ENCODE data around the gene COTL1.

COTL1 gene

DNA sequence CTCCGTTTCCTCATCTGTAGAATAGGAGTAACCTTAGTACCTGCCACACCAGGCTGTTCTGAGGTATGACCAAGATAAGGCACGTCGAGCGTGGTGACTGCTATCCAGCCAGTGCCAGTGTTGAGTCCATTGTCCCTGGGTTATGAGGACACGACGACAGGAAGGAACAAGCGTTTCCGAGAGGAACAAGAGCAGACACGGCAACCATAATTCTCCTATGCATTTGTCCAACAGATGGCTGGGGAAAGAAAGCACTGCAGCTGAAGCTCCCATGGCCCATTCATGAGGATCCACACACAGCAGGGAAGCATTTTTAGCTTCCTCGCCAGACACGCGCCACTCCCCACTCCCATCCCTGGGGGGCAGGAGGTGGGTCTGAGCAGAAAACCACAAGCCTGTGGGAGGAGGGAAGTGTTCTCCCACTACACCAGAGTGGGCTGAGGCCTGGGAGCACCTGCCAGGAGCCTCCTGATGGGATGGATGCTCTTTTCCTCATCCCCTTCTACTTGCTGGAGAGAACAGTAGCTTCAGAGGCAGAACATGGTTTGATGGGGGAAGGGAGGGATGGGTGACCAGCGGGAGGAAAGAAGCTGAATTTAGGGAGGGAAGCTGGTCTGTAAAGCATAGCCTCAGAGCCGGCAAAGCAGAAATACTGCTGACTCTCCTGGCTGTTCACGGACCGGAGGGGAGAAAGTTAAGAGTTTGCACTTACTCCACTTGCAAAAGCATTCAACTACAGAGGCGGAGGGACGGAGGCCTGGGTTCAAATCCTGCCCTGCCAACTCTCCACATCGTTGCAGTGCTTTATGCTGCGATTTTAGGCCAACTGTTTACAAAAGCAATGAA is 2.7 kb downstream of the COTL1 start:
- DNase-seq (ENCODE audit: low read depth in 1 of 2, low spot score in 1 of 2), result no peak

DNA sequence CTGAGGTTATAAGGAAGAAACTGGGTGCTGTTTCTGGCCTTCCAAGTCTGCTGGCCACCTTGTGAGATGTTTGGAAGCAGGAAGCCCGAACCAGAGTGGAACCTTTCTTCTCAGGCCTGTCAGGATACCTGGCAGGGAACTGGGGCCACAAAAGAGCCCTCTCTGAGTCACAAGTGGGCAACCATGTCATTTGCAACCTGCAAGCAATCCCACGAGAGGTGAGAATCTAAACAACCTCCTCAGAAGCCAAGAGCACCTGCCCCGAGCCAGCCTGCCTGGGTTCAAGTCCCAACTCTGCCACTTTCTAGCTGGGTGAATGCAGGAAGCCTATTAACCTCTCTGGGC is 3.3 kb downstream of the COTL1 start:
- no peak for DNase-seq (ENCODE audit: low read depth in 1 of 2, low spot score in 1 of 2)

GRCh38 chr16:84614073-84614459 is 3.8 kb downstream of the COTL1 start:
- DNase-seq (ENCODE audit: low read depth in 1 of 2, low spot score in 1 of 2), result no peak

DNA sequence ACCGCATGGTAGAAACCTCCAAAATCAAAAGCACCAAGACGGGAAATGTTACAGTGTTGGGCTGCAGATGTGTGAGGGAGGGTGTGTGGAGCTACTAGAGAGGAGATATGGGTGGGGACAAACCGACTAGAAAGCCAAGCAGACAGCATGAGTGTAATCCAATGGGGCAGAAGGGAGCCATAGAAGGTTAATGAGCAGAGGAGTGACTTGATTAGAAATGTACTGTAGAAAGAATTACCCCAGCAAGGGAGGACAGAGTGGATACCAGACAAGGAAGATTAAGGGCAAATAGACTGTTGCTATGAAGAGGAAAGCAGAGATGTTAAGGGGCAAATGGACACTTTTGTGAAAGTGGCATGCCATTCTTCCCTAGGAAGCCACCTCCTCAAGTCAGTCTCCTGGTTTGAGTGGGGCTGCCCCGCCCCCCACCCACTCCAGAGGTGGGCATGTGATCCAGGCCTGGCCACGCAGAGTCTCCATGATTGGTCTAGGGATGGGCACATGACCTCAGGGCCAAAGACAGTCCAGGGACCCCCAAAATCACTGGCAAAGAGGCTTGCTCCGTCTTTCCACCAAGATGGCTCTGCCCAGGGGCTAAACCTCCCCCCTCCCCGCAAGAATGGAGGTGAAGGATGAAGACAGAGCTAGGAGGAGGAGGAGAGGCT is 4.3 kb downstream of the COTL1 start:
- DNase-seq (ENCODE audit: low read depth in 1 of 2, low spot score in 1 of 2), result no peak

DNA sequence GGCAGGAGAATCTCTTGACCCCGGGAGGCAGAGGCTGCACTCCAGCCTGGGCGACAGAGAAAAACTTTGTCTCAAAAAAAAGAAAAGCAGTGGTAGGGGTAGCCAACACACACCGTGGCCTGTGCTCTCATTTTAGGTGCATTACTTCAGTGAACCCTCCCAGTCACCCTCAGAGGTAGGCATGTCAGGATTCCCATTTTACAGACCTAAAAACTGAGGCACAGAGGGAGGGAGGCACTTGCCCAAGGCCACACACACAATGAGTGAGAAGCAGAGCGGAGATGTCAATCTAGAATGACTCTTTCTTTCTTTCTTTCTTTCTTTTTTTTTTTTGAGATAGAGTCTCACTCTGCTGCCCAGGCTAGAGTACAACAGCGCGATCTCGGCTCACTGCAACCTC is 5.2 kb downstream of the COTL1 start:
- no peak for DNase-seq (ENCODE audit: low read depth in 1 of 2, low spot score in 1 of 2)

GRCh38 chr16:84611041-84611440 is 6.8 kb downstream of the COTL1 start:
- DNase-seq (ENCODE audit: low read depth in 1 of 2, low spot score in 1 of 2), result no peak

DNA sequence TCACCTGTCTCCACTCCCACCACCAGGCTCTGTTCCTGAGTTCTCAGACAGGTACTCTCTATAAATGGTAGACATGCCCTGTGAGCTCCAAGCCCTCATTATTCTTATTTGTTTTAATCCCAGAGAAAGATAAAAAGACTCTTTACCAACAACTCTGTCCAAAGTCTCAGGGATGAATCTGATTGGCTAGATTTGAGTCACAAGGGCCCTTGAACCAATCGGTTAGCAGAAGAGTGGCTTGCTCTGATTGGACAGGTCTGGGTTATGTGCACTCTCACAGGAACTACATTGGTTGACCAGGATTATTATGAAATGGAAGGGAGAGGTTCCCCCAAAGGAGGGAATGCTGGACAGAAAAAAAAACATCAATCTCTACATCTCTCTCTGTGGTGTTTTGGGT is 7.5 kb downstream of the COTL1 start:
- no peak for DNase-seq (ENCODE audit: low read depth in 1 of 2, low spot score in 1 of 2)

DNA sequence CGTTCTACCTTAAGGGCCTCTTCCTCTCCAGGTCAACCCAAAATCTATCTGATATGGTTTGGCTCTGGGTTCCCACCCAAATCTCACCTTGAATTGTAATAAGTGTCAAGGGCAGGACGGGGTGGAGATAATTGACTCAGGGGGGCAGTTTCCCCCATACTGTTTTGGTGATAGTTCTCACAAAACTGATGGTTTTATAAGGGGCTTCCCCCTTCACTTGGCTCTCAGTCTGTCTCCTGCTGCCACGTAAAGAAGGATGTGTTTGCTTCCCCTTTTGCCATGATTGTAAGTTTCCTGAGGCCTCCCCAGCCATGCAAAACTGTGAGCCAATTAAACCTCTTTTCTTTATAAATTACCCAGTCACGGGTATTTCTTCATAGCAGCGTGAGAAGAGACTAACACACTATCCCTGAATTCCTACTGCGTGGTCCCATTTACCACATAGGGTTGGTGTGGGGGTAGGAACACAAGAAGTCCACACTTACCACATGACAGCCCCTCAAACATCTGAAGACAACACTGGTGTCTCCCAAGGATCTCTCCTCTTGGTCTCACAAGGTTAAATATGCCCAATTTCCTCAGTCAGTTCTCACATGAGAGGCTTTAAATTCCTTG is 8.2 kb downstream of the COTL1 start:
- DNase-seq (ENCODE audit: low read depth in 1 of 2, low spot score in 1 of 2), result no peak

- DNase-seq (ENCODE audit: low read depth in 1 of 2, low spot score in 1 of 2), result no peak
Measured at GRCh38 chr16:84608282-84608681, 9.6 kb downstream of the COTL1 start.

GRCh38 chr16:84607694-84608093 is 10.2 kb downstream of the COTL1 start:
- DNase-seq (ENCODE audit: low read depth in 1 of 2, low spot score in 1 of 2), result no peak

GRCh38 chr16:84607061-84607460 is 10.8 kb downstream of the COTL1 start:
- DNase-seq (ENCODE audit: low read depth in 1 of 2, low spot score in 1 of 2), result no peak

GRCh38 chr16:84606081-84606875 is 11.6 kb downstream of the COTL1 start:
- DNase-seq (ENCODE audit: low read depth in 1 of 2, low spot score in 1 of 2), result no peak

GRCh38 chr16:84605339-84605848 is 12.5 kb downstream of the COTL1 start:
- DNase-seq (ENCODE audit: low read depth in 1 of 2, low spot score in 1 of 2), result no peak

DNA sequence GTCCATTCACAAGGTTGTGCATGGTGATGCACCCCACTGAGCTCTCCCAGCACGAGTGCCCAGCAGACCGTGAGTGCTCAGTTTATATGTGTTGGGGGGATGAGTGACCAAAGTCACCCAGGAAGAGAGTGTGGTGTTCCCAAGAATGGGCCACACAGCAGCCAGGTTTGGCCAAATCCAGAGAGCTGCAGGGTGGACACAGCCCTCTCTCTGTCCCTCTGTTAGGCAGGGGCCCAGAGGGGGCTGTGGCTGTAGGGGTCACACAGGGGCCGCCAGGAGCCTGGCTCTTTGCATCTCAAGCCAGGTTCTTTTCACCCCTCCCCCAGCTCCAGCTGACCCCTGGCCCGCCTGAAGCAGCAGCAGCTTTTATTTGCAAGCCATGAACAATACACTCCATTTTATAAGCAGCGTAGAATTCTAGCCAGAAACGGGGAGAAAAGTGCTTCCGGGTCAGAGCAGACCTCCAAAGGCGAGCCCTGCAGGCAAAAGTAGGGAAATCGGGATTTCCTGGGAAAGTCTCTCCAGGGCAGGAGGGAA is 13.3 kb downstream of the COTL1 start:
- DNase-seq (ENCODE audit: low read depth in 1 of 2, low spot score in 1 of 2), result no peak

- no peak for DNase-seq (ENCODE audit: low read depth in 1 of 2, low spot score in 1 of 2)
Measured at GRCh38 chr16:84603940-84604339, 13.9 kb downstream of the COTL1 start.

DNA sequence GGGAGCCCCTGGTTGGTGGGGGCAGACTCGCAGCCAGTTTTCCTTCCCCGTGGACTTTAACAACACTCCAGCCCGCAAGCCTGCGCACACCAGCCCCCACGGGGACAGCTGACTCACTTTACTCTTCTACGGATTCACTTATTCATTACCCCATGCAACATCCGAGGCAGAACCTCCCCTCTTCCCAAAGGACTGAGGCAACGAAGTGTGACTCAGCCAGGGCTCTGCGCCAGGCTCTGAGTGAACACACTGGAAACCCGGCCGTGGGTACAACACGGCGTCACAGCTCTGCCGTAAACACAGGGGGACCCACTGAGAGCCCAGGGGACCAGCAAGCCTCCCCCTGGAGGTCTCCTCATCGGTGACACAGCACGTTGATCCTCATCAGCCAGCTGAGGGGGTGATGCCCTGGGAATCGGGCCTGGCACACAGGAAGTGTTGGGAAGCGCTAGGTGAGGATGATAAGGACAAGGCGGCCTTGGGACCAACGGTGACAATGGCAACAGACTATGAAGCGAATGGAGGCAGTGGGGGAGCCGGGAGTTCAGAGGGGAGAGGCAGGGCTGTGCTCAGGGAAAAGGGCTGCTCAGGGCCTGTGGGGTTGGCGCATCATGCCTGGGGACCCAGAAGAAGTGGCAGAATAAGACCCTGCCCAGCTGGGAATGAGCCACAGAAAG is 14.6 kb downstream of the COTL1 start:
- peak in 1 of 2 donors; percentile 28 for DNase-seq (ENCODE audit: low read depth in 1 of 2, low spot score in 1 of 2)

DNA sequence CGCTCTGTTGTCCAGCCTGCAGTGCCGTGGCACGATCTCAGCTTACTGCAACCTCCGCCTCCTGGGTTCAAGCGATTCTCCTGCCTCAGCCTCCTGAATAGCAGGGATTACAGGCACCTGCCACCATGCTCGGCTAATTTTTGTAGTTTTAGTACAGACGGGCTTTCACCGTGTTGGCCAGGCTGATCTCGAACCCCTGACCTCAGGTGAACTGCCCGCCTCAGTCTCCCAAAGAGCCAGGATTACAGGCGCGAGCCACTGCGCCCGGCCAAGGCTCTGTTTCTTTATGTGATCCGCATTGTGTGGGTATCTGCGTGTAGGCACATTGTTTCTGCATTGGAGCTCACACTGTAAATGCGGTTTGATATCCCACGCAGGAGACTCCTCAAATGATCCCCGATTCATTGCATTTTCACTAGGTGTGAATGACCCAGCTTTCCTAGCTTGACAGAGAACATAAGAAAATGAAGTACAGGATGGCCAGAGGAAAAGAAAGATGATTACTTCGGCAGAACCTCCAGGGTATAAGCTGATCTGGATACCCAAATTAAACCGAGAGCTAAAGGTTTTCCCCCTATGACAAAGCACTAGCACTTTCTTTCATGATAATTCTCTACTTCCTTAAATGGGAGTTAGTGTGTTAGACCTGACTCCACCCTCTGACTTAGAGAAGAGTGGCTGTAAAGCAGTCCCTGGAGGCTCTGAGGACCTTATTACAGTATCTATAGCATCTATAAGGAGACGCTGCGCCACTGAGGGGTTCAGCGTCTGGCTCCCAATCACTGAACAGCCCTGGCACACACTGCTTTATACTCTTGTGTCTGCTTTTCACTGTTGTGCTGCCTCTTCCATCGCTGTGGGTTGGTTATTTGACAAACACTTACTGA is 17.3 kb downstream of the COTL1 start:
- DNase-seq (ENCODE audit: low read depth in 1 of 2, low spot score in 1 of 2), result no peak

GRCh38 chr16:84599521-84600202 is 18.2 kb downstream of the COTL1 start:
- peak in 1 of 2 donors; percentile 56 for DNase-seq (ENCODE audit: low read depth in 1 of 2, low spot score in 1 of 2)

DNA sequence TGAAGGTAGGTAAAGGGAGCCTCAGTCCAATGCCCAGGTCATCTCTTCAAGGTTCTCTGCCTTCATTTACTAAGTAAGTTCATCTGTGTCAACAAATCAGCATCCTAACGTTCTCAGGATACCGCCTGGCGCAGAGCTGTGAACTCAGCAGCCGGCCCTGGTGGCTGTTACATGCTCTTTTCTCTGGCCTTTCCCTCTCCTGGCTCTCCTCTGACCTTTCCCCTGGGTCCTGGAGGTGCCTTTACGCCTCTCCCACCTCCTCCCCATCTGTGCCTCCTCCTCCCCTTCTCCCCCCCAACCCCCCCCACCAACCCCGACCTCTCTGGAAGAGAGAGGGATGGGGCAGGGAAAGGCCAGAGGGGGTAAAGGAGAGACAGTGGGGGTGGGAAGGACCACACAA is 19.5 kb downstream of the COTL1 start:
- DNase-seq (ENCODE audit: low read depth in 1 of 2, low spot score in 1 of 2), result no peak
